ENCODE measurements around the gene RIN2. TPM values are rescaled to one million over a fixed set of nuclear protein-coding genes. Genes with fewer than 3 reads are reported as not detected.

The RIN2 gene
- total RNA-seq, 1 donor: 10.6 TPM

- Histone ChIP-seq H3K27me3 (ENCODE audit: insufficient read depth, low read length) (no peaks in the 10 kb centered on the region), H3K4me3 (ENCODE audit: low read length) (no peak overlapping the region), H3K4me1 (ENCODE audit: insufficient read depth, low read length) (no peaks in the 10 kb centered on the region), H3K9me3 (ENCODE audit: low read depth, low read length) (no peaks in the 10 kb centered on the region)
These were observed 48.7 kb downstream of the RIN2 start for GRCh38 chr20:19806806-19807190.

GRCh38 chr20:19807191-19807945, 49.3 kb downstream of the RIN2 start:
- Histone ChIP-seq H3K4me1 (ENCODE audit: insufficient read depth, low read length) (no peaks in the 10 kb centered on the region), H3K4me3 (ENCODE audit: low read length) (no peak overlapping the region), H3K9me3 (ENCODE audit: low read depth, low read length) (no peaks in the 10 kb centered on the region), H3K27me3 (ENCODE audit: insufficient read depth, low read length) (no peaks in the 10 kb centered on the region)
